DOHH2 (cell line): Measurements from ENCODE around the gene NKAIN2.

Experiments
- EZH2phosphoT487 ChIP-seq: fragments of 200-600 bp; sonication (generic); IDR thresholded peaks from 2 replicates; pipeline ENCODE4 v1.6.1; 2017; ENCODE audit warnings: borderline replicate concordance, mild to moderate bottlenecking, antibody characterized with exemption, low read length, moderate library complexity, mixed read lengths
- TF ChIP-seq, protein P1 (sequence below): fragments of 200-600 bp; sonication (generic); IDR thresholded peaks from one replicate; pipeline ENCODE4 v1.5.1; 2014; ENCODE audit warnings: antibody characterized with exemption, mild to moderate bottlenecking, low read depth, low read length; ENCODE audit not compliant: poor library complexity, severe bottlenecking

DNA sequence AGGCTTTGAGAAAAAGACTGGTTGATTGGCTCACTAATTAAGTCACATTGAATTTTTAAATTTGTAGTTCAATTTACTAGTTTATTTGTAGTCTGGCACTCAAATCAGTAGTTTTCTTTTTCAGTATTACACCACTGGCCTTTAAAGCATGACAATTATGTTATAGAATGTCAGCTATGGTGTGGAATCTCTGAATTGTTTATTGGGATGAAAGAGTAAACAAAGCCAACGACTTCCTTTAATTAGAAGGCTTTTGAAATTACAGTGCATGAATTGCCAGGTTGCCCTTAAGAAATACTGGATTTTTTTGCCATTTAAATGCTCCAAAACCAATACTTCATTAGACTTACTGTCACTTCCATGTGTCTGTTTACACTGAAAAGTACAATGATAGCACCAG, 731.6 kb downstream of the NKAIN2 start:
- TF ChIP-seq, protein P1, sequence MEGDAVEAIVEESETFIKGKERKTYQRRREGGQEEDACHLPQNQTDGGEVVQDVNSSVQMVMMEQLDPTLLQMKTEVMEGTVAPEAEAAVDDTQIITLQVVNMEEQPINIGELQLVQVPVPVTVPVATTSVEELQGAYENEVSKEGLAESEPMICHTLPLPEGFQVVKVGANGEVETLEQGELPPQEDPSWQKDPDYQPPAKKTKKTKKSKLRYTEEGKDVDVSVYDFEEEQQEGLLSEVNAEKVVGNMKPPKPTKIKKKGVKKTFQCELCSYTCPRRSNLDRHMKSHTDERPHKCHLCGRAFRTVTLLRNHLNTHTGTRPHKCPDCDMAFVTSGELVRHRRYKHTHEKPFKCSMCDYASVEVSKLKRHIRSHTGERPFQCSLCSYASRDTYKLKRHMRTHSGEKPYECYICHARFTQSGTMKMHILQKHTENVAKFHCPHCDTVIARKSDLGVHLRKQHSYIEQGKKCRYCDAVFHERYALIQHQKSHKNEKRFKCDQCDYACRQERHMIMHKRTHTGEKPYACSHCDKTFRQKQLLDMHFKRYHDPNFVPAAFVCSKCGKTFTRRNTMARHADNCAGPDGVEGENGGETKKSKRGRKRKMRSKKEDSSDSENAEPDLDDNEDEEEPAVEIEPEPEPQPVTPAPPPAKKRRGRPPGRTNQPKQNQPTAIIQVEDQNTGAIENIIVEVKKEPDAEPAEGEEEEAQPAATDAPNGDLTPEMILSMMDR = no peak
- no peak for TF ChIP-seq EZH2phosphoT487
